ENCODE measurements around the gene SLC25A14.

- no peak for TF ChIP-seq CTCF (IDR thresholded peaks at IDR 0.05)
- TF ChIP-seq POLR2A (IDR thresholded peaks at IDR 0.05): no peak
- no peak for TF ChIP-seq POLR2AphosphoS5 (IDR thresholded peaks at IDR 0.05)
- no peak for TF ChIP-seq EP300 (IDR thresholded peaks at IDR 0.05)
Observed at GRCh38 chrX:130347321-130347720, 7.6 kb downstream of the SLC25A14 start.

Data from stomach (tissue), 4 donors.